Inferior parietal cortex (tissue), 1 donor: Measurements from ENCODE around the gene CUEDC2.
A peak's percentile ranks its signal among the peaks of the same experiment; 100 is the strongest.

Experiments
- DNase-seq: peaks from one replicate; pipeline ENCODE4 v3.0.0-alpha.2; 2016; ENCODE audit errors: extremely low spot score

CUEDC2 gene

GRCh38 chr10:102396730-102397151 is 35.6 kb downstream of the CUEDC2 start:
- no peak for DNase-seq

- no peak for DNase-seq
Measured at GRCh38 chr10:102396317-102396650, 36.1 kb downstream of the CUEDC2 start.

- DNase-seq = peak; percentile 71
Measured at GRCh38 chr10:102395400-102396316, 36.7 kb downstream of the CUEDC2 start, which contains the start of gene NFKB2. Gene NFKB2, plus strand, starts transcription at chr10:102395705. Its CDS starts 255 bp downstream, at chr10:102395960.

- DNase-seq = no peak
Measured at GRCh38 chr10:102394801-102395399, 37.5 kb downstream of the CUEDC2 start.

GRCh38 chr10:102394079-102394800 is 38.1 kb downstream of the CUEDC2 start:
- peak; percentile 80 for DNase-seq

- no peak for DNase-seq
Measured at GRCh38 chr10:102393411-102394078, 38.8 kb downstream of the CUEDC2 start.

GRCh38 chr10:102392306-102392705 is 40.1 kb downstream of the CUEDC2 start:
- DNase-seq = no peak

GRCh38 chr10:102389894-102390293 is 42.5 kb downstream of the CUEDC2 start:
- no peak for DNase-seq

GRCh38 chr10:102384606-102385429 is 47.6 kb downstream of the CUEDC2 start:
- DNase-seq = no peak

- no peak for DNase-seq
Measured at GRCh38 chr10:102384053-102384452, 48.3 kb downstream of the CUEDC2 start.

GRCh38 chr10:102382871-102383270 is 49.5 kb downstream of the CUEDC2 start:
- no peak for DNase-seq

- DNase-seq = no peak
Measured at GRCh38 chr10:102381983-102382382, 50.4 kb downstream of the CUEDC2 start.

GRCh38 chr10:102379383-102379782 is 53.0 kb downstream of the CUEDC2 start:
- DNase-seq = no peak

GRCh38 chr10:102376901-102377300 is 55.5 kb downstream of the CUEDC2 start:
- DNase-seq = no peak

- DNase-seq = no peak
Measured at GRCh38 chr10:102375867-102376266, 56.5 kb downstream of the CUEDC2 start.

GRCh38 chr10:102375250-102375649 is 57.1 kb downstream of the CUEDC2 start:
- no peak for DNase-seq
